WTC11 (cell line): ENCODE data around the gene GRK4. TPM values are rescaled to one million over a fixed set of nuclear protein-coding genes. Genes with fewer than 3 reads are reported as not detected.

Experiments used
- ATAC-seq: fragments of 200-7000 bp; cut with Tn5 transposase; 2 replicates; pipeline ENCODE4 v1.10.0; 2021; ENCODE audit warnings: mild to moderate bottlenecking, moderate library complexity
- Bru-seq: library from RNA; stranded (reverse); fragments of 400-500 nt; gene quantifications from one replicate; lab custom pipeline; 2021; lab: Mats Ljungman, UMichigan
- CTCF ChIA-PET: fragments of 300-600 bp; sonication (Branson Sonifier 250); formaldehyde crosslinking; loops from one replicate; lab custom pipeline; 2021; ENCODE audit warnings: antibody characterized with exemption; lab: Charles Lee
- POLR2A ChIA-PET: fragments of 350-600 bp; sonication (Branson Sonifier 250); formaldehyde crosslinking; loops from one replicate; lab custom pipeline; 2021; ENCODE audit warnings: antibody characterized with exemption; lab: Charles Lee
- DNase-seq: peaks from one replicate; pipeline ENCODE4 v3.0.0; 2021; ENCODE audit warnings: low spot score
- H3K27ac Mint-ChIP-seq: 2 replicates; pipeline ENCODE4 v1.8.0; 2021; ENCODE audit warnings: mixed read lengths
- H3K27me3 Mint-ChIP-seq: 2 replicates; pipeline ENCODE4 v1.8.0; 2021; ENCODE audit warnings: low read depth, mild to moderate bottlenecking, moderate library complexity, mixed read lengths
- H3K36me3 Mint-ChIP-seq: 2 replicates; pipeline ENCODE4 v1.8.0; 2021; ENCODE audit warnings: mixed read lengths
- H3K4me1 Mint-ChIP-seq: 2 replicates; pipeline ENCODE4 v1.8.0; 2022; ENCODE audit warnings: mixed read lengths
- H3K4me3 Mint-ChIP-seq: 2 replicates; pipeline ENCODE4 v1.8.0; 2021; ENCODE audit warnings: mild to moderate bottlenecking, moderate library complexity, mixed read lengths
- H3K9me3 Mint-ChIP-seq: 2 replicates; pipeline ENCODE4 v1.8.0; 2021; ENCODE audit warnings: mixed read lengths
- AR ChIP-seq: fragments of 250-450 bp; sonication (Bioruptor Pico); IDR thresholded peaks from 2 replicates; pipeline ENCODE4 v1.9.0; 2021; ENCODE audit warnings: mild to moderate bottlenecking
- CREB1 ChIP-seq: sonication (generic); formaldehyde crosslinking; IDR thresholded peaks from 2 replicates; pipeline ENCODE4 v1.8.0; 2023; ENCODE audit warnings: mild to moderate bottlenecking, missing genetic modification reagents
- CTCF ChIP-seq: fragments of 200-600 bp; IDR thresholded peaks from 2 replicates; pipeline ENCODE4 v1.8.0; 2022; ENCODE audit warnings: antibody characterized with exemption
- E2F4 ChIP-seq: sonication (generic); formaldehyde crosslinking; IDR thresholded peaks from 2 replicates; pipeline ENCODE4 v1.8.1; 2022; ENCODE audit warnings: low read depth, mild to moderate bottlenecking, moderate library complexity, missing genetic modification reagents, borderline replicate concordance
- ERG ChIP-seq: fragments of 250-450 bp; sonication (Bioruptor Pico); IDR thresholded peaks from 2 replicates; pipeline ENCODE4 v1.8.0; 2021; ENCODE audit warnings: mild to moderate bottlenecking
- ETV6 ChIP-seq: sonication (generic); formaldehyde crosslinking; IDR thresholded peaks from 2 replicates; pipeline ENCODE4 v1.8.1; 2022; ENCODE audit warnings: mild to moderate bottlenecking, missing genetic modification reagents
- FOXP4 ChIP-seq: sonication (generic); formaldehyde crosslinking; IDR thresholded peaks from 2 replicates; pipeline ENCODE4 v1.8.0; 2022; ENCODE audit warnings: mild to moderate bottlenecking, missing genetic modification reagents
- KAT7 ChIP-seq: sonication (generic); formaldehyde crosslinking; IDR thresholded peaks from 2 replicates; pipeline ENCODE4 v1.8.1; 2023; ENCODE audit warnings: missing genetic modification reagents, mild to moderate bottlenecking, borderline replicate concordance
- MLX ChIP-seq: sonication (generic); formaldehyde crosslinking; IDR thresholded peaks from 2 replicates; pipeline ENCODE4 v1.8.1; 2023; ENCODE audit warnings: mild to moderate bottlenecking, missing genetic modification reagents, moderate library complexity
- MXD4 ChIP-seq: fragments of 250-450 bp; sonication (Bioruptor Pico); IDR thresholded peaks from 2 replicates; pipeline ENCODE4 v1.8.0; 2021; ENCODE audit warnings: mild to moderate bottlenecking, moderate library complexity, borderline replicate concordance
- NR3C1 ChIP-seq: sonication (generic); formaldehyde crosslinking; conservative IDR thresholded peaks from 2 replicates; pipeline ENCODE4 v1.8.1; 2023; ENCODE audit warnings: low read depth, mild to moderate bottlenecking, missing genetic modification reagents
- OVOL2 ChIP-seq: fragments of 250-450 bp; sonication (Bioruptor Pico); IDR thresholded peaks from 2 replicates; pipeline ENCODE4 v1.9.0; 2021; ENCODE audit warnings: mild to moderate bottlenecking, borderline replicate concordance
- PREB ChIP-seq: sonication (generic); formaldehyde crosslinking; IDR thresholded peaks from 2 replicates; pipeline ENCODE4 v1.8.1; 2022; ENCODE audit warnings: mild to moderate bottlenecking, missing genetic modification reagents, moderate library complexity, borderline replicate concordance
- SP1 ChIP-seq: sonication (generic); formaldehyde crosslinking; conservative IDR thresholded peaks from 2 replicates; pipeline ENCODE4 v1.8.1; 2022; ENCODE audit warnings: missing genetic modification reagents
- ZNF121 ChIP-seq: sonication (generic); formaldehyde crosslinking; IDR thresholded peaks from 2 replicates; pipeline ENCODE4 v1.8.0; 2023; ENCODE audit warnings: missing genetic modification reagents
- ZNF138 ChIP-seq: sonication (generic); formaldehyde crosslinking; conservative IDR thresholded peaks from 2 replicates; pipeline ENCODE4 v1.8.1; 2022; ENCODE audit warnings: mild to moderate bottlenecking, moderate library complexity, missing genetic modification reagents
- ZNF317 ChIP-seq: sonication (generic); formaldehyde crosslinking; IDR thresholded peaks from 2 replicates; pipeline ENCODE4 v1.8.1; 2023; ENCODE audit warnings: low read depth, mild to moderate bottlenecking, moderate library complexity, missing genetic modification reagents, borderline replicate concordance
- ZNF396 ChIP-seq: fragments of 250-450 bp; sonication (Bioruptor Pico); IDR thresholded peaks from 2 replicates; pipeline ENCODE4 v1.8.0; 2021; ENCODE audit warnings: mild to moderate bottlenecking, moderate library complexity, borderline replicate concordance
- ZNF423 ChIP-seq: fragments of 250-450 bp; sonication (Bioruptor Pico); IDR thresholded peaks from 2 replicates; pipeline ENCODE4 v2.1.2; 2022; ENCODE audit warnings: mild to moderate bottlenecking, moderate library complexity
- ZSCAN18 ChIP-seq: fragments of 250-450 bp; sonication (Bioruptor Pico); IDR thresholded peaks from 2 replicates; pipeline ENCODE4 v2.1.2; 2022; ENCODE audit warnings: mild to moderate bottlenecking, moderate library complexity
- long read RNA-seq, 3 experiments: library from RNA in 1 of 3; library from capped mRNA in 1 of 3; library from polyadenylated mRNA in 1 of 3; unstranded in 2 of 3; stranded (forward) in 1 of 3; transcript quantifications; one replicate each; pipeline ENCODE4 v2.0.0, GENCODE V29; 2021
- total RNA-seq: library from RNA; stranded (reverse); gene quantifications from 3 replicates; pipeline ENCODE4 v1.2.3, GENCODE V29; 2021

GRK4 gene
- total RNA-seq (1.4 to 3.5 TPM (median 1.6 TPM) in 3 replicates), Bru-seq, nascent RNA (percentile 31 among the genes with signal in this experiment)
- long read RNA-seq, experiment 1, transcript GRK4-204 (2 exons, 2,136 nt) = major isoform, 5 of 8 reads
- long read RNA-seq, experiment 1, partial matches to known transcripts = 0 of 8 reads
- long read RNA-seq, experiment 1, other reads (novel, unspliced or antisense) = 3 of 8 reads
- long read RNA-seq, experiment 2, partial matches to known transcripts = 0 of 3 reads
- long read RNA-seq, experiment 2, other reads (novel, unspliced or antisense) = 2 of 3 reads
- long read RNA-seq, experiment 3, partial matches to known transcripts = 0 of 2 reads
- long read RNA-seq, experiment 3, other reads (novel, unspliced or antisense) = 2 of 2 reads

GRCh38 chr4:2963175-2963965 is at the start of gene GRK4, which contains the start of gene NOP14:
Gene GRK4 (plus strand): TSS chr4:2963571. CDS start chr4:2964071, 500 bp downstream.
Gene NOP14 (minus strand): TSS chr4:2963406. CDS start chr4:2963319, 87 bp downstream.
- peak; percentile 91 for ATAC-seq
- POLR2A ChIA-PET = interaction anchor here (0.7 to 2.6 kb wide), 2 partner anchors 15 to 84 kb away, joined by 4 to 10 read pairs; no protein-coding TSS in a partner anchor
- H3K9me3 Mint-ChIP-seq = no peaks in the 10 kb centered on the region
- H3K4me3 Mint-ChIP-seq = peak within 1 kb of the TSS; percentile 82
- CTCF ChIA-PET = interaction anchor here (0.6 to 3.8 kb wide), 16 partner anchors 9 to 522 kb away, joined by 3 to 24 read pairs (median 4); partner anchors contain the start of genes FAM193A and TNIP2
- H3K36me3 Mint-ChIP-seq = peaks cover 11% of the 10 kb centered on the region
- peaks cover 22% of the 10 kb centered on the region for H3K4me1 Mint-ChIP-seq
- H3K27ac Mint-ChIP-seq = peak within 1 kb of the TSS; percentile 60
- peaks cover 17% of the 10 kb centered on the region for H3K27me3 Mint-ChIP-seq
- peak; percentile 98 for DNase-seq
- TF ChIP-seq ZNF423 = peak; percentile 1; the same call in 1 of the 2 replicates
- TF ChIP-seq ZNF396 (CRISPR knock-in tag) = no peak
- no peak for TF ChIP-seq ERG (CRISPR knock-in tag)
- peak; percentile 94 for TF ChIP-seq CREB1
- TF ChIP-seq ZSCAN18 (CRISPR knock-in tag) = no peak
- TF ChIP-seq ETV6 (CRISPR knock-in tag) = peak; percentile 96
- no peak for TF ChIP-seq CTCF
- no peak for TF ChIP-seq MXD4 (CRISPR knock-in tag)
- no peak; the same call in 1 of the 2 replicates for TF ChIP-seq ZNF138 (CRISPR knock-in tag)
- TF ChIP-seq SP1 (CRISPR knock-in tag) = peak; percentile 89
- no peak for TF ChIP-seq MLX (CRISPR knock-in tag)
- TF ChIP-seq KAT7 (CRISPR knock-in tag) = no peak
- peak; percentile 99 for TF ChIP-seq FOXP4 (CRISPR knock-in tag)
- peak; percentile 90 for TF ChIP-seq E2F4 (CRISPR knock-in tag)
- TF ChIP-seq AR = no peak
- no peak for TF ChIP-seq OVOL2 (CRISPR knock-in tag)
- TF ChIP-seq PREB = no peak
- peak; percentile 66; the same call in 1 of the 2 replicates for TF ChIP-seq ZNF317 (CRISPR knock-in tag)
- 0 out of 2 replicates have a peak, but pooled peaks have one; percentile 23 for TF ChIP-seq NR3C1
- TF ChIP-seq ZNF121 (CRISPR knock-in tag) = no peak
